22Rv1 (cell line): ENCODE measurements around the gene ITGB3.

Experiments
- CTCF ChIP-seq: fragments of 450-650 bp; IDR thresholded peaks from 2 replicates; pipeline ENCODE4 v1.5.1; 2017; ENCODE audit warnings: mild to moderate bottlenecking
- ZFX ChIP-seq: fragments of 450-650 bp; IDR thresholded peaks from 2 replicates; pipeline ENCODE4 v1.6.1; 2017; ENCODE audit warnings: antibody characterized with exemption, borderline replicate concordance

- TF ChIP-seq CTCF = no peak
- no peak for TF ChIP-seq ZFX
Observed at GRCh38 chr17:47277921-47278320, 24.3 kb downstream of the ITGB3 start.
